GM18867 (cell line): ENCODE data around the gene ITIH4.

Experiments used
- ATAC-seq: cut with Tn5 transposase; IDR thresholded peaks from one replicate; pipeline ENCODE4 v1.9.1; 2021; ENCODE audit warnings: mild to moderate bottlenecking, moderate library complexity; ENCODE audit not compliant: unreplicated experiment

The ITIH4 gene

GRCh38 chr3:52849656-52850055 lies 19.2 kb upstream of the ITIH4 start:
- ATAC-seq: no peak

GRCh38 chr3:52848617-52849016 lies 18.1 kb upstream of the ITIH4 start:
- ATAC-seq: no peak

- no peak for ATAC-seq
Measured at GRCh38 chr3:52847726-52848125, 17.3 kb upstream of the ITIH4 start.

- ATAC-seq: no peak
Measured at GRCh38 chr3:52847241-52847640, 16.8 kb upstream of the ITIH4 start.

GRCh38 chr3:52846432-52846965 lies 16.0 kb upstream of the ITIH4 start:
- no peak for ATAC-seq

GRCh38 chr3:52845691-52846431 lies 15.4 kb upstream of the ITIH4 start:
- ATAC-seq: no peak

GRCh38 chr3:52845157-52845556 lies 14.7 kb upstream of the ITIH4 start:
- ATAC-seq: no peak

- no peak for ATAC-seq
Measured at GRCh38 chr3:52844290-52844975, 14.0 kb upstream of the ITIH4 start.

GRCh38 chr3:52843881-52844280 lies 13.4 kb upstream of the ITIH4 start:
- ATAC-seq: no peak

GRCh38 chr3:52843108-52843865 lies 12.8 kb upstream of the ITIH4 start:
- no peak for ATAC-seq

- no peak for ATAC-seq
Measured at GRCh38 chr3:52842424-52842823, 12.0 kb upstream of the ITIH4 start.

- no peak for ATAC-seq
Measured at GRCh38 chr3:52841981-52842340, 11.5 kb upstream of the ITIH4 start.

GRCh38 chr3:52841211-52841980 lies 10.9 kb upstream of the ITIH4 start:
- ATAC-seq: no peak

GRCh38 chr3:52839892-52840545 lies 9.5 kb upstream of the ITIH4 start:
- no peak for ATAC-seq

- ATAC-seq: no peak
Measured at GRCh38 chr3:52839268-52839575, 8.8 kb upstream of the ITIH4 start.

- ATAC-seq: no peak
Measured at GRCh38 chr3:52838561-52839267, 8.2 kb upstream of the ITIH4 start.

- no peak for ATAC-seq
Measured at GRCh38 chr3:52836986-52837385, 6.5 kb upstream of the ITIH4 start.

- no peak for ATAC-seq
Measured at GRCh38 chr3:52836471-52836845, 6.0 kb upstream of the ITIH4 start.

GRCh38 chr3:52835766-52836470 lies 5.4 kb upstream of the ITIH4 start:
- ATAC-seq: no peak
